Measurements from ENCODE around the gene ATG13.
"Not testable (repeated sequence)": the region's sequence is repeated elsewhere in the genome, so short reads cannot be mapped to it uniquely, and the experiment has no call there.

ATG13 gene

DNA sequence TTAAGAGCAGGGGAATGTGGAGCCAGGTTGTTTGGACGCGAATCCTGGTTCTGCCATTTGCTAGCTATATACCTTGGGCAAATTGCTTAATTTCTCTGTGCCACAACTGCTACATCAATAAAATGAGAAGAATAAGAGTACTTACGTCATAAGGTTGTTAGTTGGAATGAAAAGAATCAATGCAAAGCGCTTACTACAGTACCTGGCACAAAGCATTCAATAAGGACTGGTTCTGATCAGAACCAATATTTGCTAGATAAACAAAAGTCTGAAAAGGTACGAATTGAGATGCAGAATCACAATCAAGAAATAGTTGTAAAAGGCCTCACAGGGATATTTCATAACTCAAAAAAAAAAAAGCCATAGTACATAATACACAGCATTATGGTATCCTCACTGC is 34.8 kb upstream of the ATG13 start:
- Histone ChIP-seq H3K27ac (ENCODE audit: low read length, poor library complexity, severe bottlenecking) (no peak overlapping the region), H3K4me1 (ENCODE audit: control insufficient read depth, insufficient read depth, low read depth, low read length) (no peaks in the 10 kb centered on the region), H3K9me3 (ENCODE audit: control insufficient read depth, low read length) (no peaks in the 10 kb centered on the region), H3K79me1 (replicated peaks; ENCODE audit: low read length, poor library complexity, severe bottlenecking) (peaks cover 7% of the 10 kb centered on the region), H4K91ac (ENCODE audit: low read length) (no peak overlapping the region), H3K23ac (ENCODE audit: low read length in 2 of 2) (no peak overlapping the region), H2BK5ac (ENCODE audit: low read depth, low read length, poor library complexity, severe bottlenecking) (no peak overlapping the region), H3K4me2 (ENCODE audit: low read length, poor library complexity, severe bottlenecking) (no peak overlapping the region), H3K36me3 (ENCODE audit: control insufficient read depth in 1 of 2, insufficient read depth in 2 of 2, low read depth in 1 of 2, low read length in 2 of 2) (peaks cover 3 to 5% of the 10 kb centered on the region in 2 experiments), H4K8ac (ENCODE audit: low read length) (no peak overlapping the region), H3K18ac (ENCODE audit: low read depth in 1 of 2, low read length in 2 of 2) (no peak overlapping the region), H3K4ac (ENCODE audit: low read depth in 1 of 2, low read length in 2 of 2) (no peak overlapping the region), H3K4me3 (ENCODE audit: insufficient read depth in 1 of 2, low read depth in 1 of 2, low read length in 2 of 2) (no peak overlapping the region), H2AK5ac (ENCODE audit: low read length, severe bottlenecking) (no peak overlapping the region), H3K27me3 (ENCODE audit: control insufficient read depth in 1 of 2, insufficient read depth in 1 of 2, low read length in 2 of 2) (no peaks in the 10 kb centered on the region), H2AFZ (ENCODE audit: low read depth, low read length) (no peak overlapping the region), H2BK15ac (ENCODE audit: low read depth, poor library complexity, severe bottlenecking) (no peak overlapping the region), H2BK120ac (ENCODE audit: low read depth, low read length) (no peak overlapping the region), H2BK12ac (ENCODE audit: low read length in 2 of 2) (no peak overlapping the region), H3K9ac (ENCODE audit: low read length) (no peak overlapping the region), H3K14ac (ENCODE audit: low read length in 2 of 2) (no peak overlapping the region)
- no peak for DNase-seq
- 97% methylated on average over 4 of the region's 5 CpGs for WGBS

GRCh38 chr11:46583513-46583912 is 33.8 kb upstream of the ATG13 start:
- H3K4me2 ChIP-seq (ENCODE audit: low read length, poor library complexity, severe bottlenecking); H2BK120ac ChIP-seq (ENCODE audit: low read depth, low read length); H3K14ac ChIP-seq (ENCODE audit: low read length in 2 of 2); H3K18ac ChIP-seq (ENCODE audit: low read depth in 1 of 2, low read length in 2 of 2); H3K27me3 ChIP-seq (ENCODE audit: control insufficient read depth in 1 of 2, insufficient read depth in 1 of 2, low read length in 2 of 2); H3K36me3 ChIP-seq (ENCODE audit: control insufficient read depth in 1 of 2, insufficient read depth in 2 of 2, low read depth in 1 of 2, low read length in 2 of 2); H3K4me1 ChIP-seq (ENCODE audit: control insufficient read depth, insufficient read depth, low read depth, low read length); H2BK5ac ChIP-seq (ENCODE audit: low read depth, low read length, poor library complexity, severe bottlenecking); H4K91ac ChIP-seq (ENCODE audit: low read length); H2AK5ac ChIP-seq (ENCODE audit: low read length, severe bottlenecking); H2BK12ac ChIP-seq (ENCODE audit: low read length in 2 of 2); H2AFZ ChIP-seq (ENCODE audit: low read depth, low read length); H3K4me3 ChIP-seq (ENCODE audit: insufficient read depth in 1 of 2, low read depth in 1 of 2, low read length in 2 of 2); H3K9ac ChIP-seq (ENCODE audit: low read length); H3K27ac ChIP-seq (ENCODE audit: low read length, poor library complexity, severe bottlenecking); H4K8ac ChIP-seq (ENCODE audit: low read length); H3K79me1 ChIP-seq (replicated peaks; ENCODE audit: low read length, poor library complexity, severe bottlenecking); H3K9me3 ChIP-seq (ENCODE audit: control insufficient read depth, low read length); DNase-seq; H3K23ac ChIP-seq (ENCODE audit: low read length in 2 of 2); H2BK15ac ChIP-seq (ENCODE audit: low read depth, poor library complexity, severe bottlenecking); H3K4ac ChIP-seq (ENCODE audit: low read depth in 1 of 2, low read length in 2 of 2): not testable (repeated sequence)
- WGBS, result no CpG with 5 or more reads among the region's 1 CpG

DNA sequence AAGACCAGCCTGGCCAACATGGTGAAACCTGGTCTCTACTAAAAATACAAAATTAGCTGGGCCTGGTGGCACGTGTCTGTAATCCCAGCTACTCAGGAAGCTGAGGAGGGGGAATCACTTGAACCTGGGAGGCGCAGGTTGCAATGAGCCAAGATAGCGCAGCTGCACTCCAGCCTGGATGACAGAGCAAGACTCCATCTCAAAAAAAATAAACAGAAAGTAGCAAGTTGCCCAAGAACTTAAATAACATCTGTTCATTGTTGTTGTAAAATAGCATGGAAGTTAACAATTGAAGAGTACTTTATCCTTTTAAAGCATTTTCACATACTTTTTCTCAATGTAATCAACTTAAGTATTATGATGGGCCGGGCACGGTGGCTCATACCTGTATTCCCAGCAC is 29.2 kb upstream of the ATG13 start:
- no peak overlapping the region for H2AFZ ChIP-seq (ENCODE audit: low read depth, low read length)
- H3K23ac ChIP-seq (ENCODE audit: low read length in 2 of 2), result no peak overlapping the region
- peaks cover 8% of the 10 kb centered on the region for H3K4me1 ChIP-seq (ENCODE audit: control insufficient read depth, insufficient read depth, low read depth, low read length)
- 86% methylated on average over 5 of the region's 5 CpGs for WGBS
- H4K91ac ChIP-seq (ENCODE audit: low read length), result no peak overlapping the region
- no peak overlapping the region for H3K4me3 ChIP-seq (ENCODE audit: insufficient read depth in 1 of 2, low read depth in 1 of 2, low read length in 2 of 2)
- no peak overlapping the region for H2BK15ac ChIP-seq (ENCODE audit: low read depth, poor library complexity, severe bottlenecking)
- no peaks in the 10 kb centered on the region for H3K27me3 ChIP-seq (ENCODE audit: control insufficient read depth in 1 of 2, insufficient read depth in 1 of 2, low read length in 2 of 2)
- no peak overlapping the region for H3K18ac ChIP-seq (ENCODE audit: low read depth in 1 of 2, low read length in 2 of 2)
- no peak overlapping the region for H2AK5ac ChIP-seq (ENCODE audit: low read length, severe bottlenecking)
- no peak overlapping the region for H3K4ac ChIP-seq (ENCODE audit: low read depth in 1 of 2, low read length in 2 of 2)
- H3K14ac ChIP-seq (ENCODE audit: low read length in 2 of 2), result no peak overlapping the region
- H2BK120ac ChIP-seq (ENCODE audit: low read depth, low read length), result no peak overlapping the region
- no peak overlapping the region for H3K27ac ChIP-seq (ENCODE audit: low read length, poor library complexity, severe bottlenecking)
- no peak overlapping the region for H2BK5ac ChIP-seq (ENCODE audit: low read depth, low read length, poor library complexity, severe bottlenecking)
- no peak overlapping the region for H3K4me2 ChIP-seq (ENCODE audit: low read length, poor library complexity, severe bottlenecking)
- H3K9me3 ChIP-seq (ENCODE audit: control insufficient read depth, low read length), result no peaks in the 10 kb centered on the region
- no peak overlapping the region for H2BK12ac ChIP-seq (ENCODE audit: low read length in 2 of 2)
- DNase-seq, result peak; percentile 35
- H3K79me1 ChIP-seq (replicated peaks; ENCODE audit: low read length, poor library complexity, severe bottlenecking), result peaks cover 1% of the 10 kb centered on the region
- H4K8ac ChIP-seq (ENCODE audit: low read length), result no peak overlapping the region
- no peak overlapping the region for H3K9ac ChIP-seq (ENCODE audit: low read length)
- H3K36me3 ChIP-seq (ENCODE audit: control insufficient read depth in 1 of 2, insufficient read depth in 2 of 2, low read depth in 1 of 2, low read length in 2 of 2), result peaks cover 3 to 5% of the 10 kb centered on the region in 2 experiments

- Histone ChIP-seq H3K4me1 (ENCODE audit: control insufficient read depth, insufficient read depth, low read depth, low read length) (peaks cover 8% of the 10 kb centered on the region), H3K9ac (ENCODE audit: low read length) (no peak overlapping the region), H2BK5ac (ENCODE audit: low read depth, low read length, poor library complexity, severe bottlenecking) (no peak overlapping the region), H2BK12ac (ENCODE audit: low read length in 2 of 2) (no peak overlapping the region), H3K27ac (ENCODE audit: low read length, poor library complexity, severe bottlenecking) (no peak overlapping the region), H3K36me3 (ENCODE audit: control insufficient read depth in 1 of 2, insufficient read depth in 2 of 2, low read depth in 1 of 2, low read length in 2 of 2) (peaks cover 3 to 5% of the 10 kb centered on the region in 2 experiments), H3K4me2 (ENCODE audit: low read length, poor library complexity, severe bottlenecking) (no peak overlapping the region), H3K4ac (ENCODE audit: low read depth in 1 of 2, low read length in 2 of 2) (no peak overlapping the region), H2AFZ (ENCODE audit: low read depth, low read length) (no peak overlapping the region), H4K91ac (ENCODE audit: low read length) (no peak overlapping the region), H3K14ac (ENCODE audit: low read length in 2 of 2) (no peak overlapping the region), H4K8ac (ENCODE audit: low read length) (no peak overlapping the region), H3K9me3 (ENCODE audit: control insufficient read depth, low read length) (no peaks in the 10 kb centered on the region), H2BK15ac (ENCODE audit: low read depth, poor library complexity, severe bottlenecking) (no peak overlapping the region), H3K27me3 (ENCODE audit: control insufficient read depth in 1 of 2, insufficient read depth in 1 of 2, low read length in 2 of 2) (no peaks in the 10 kb centered on the region), H2AK5ac (ENCODE audit: low read length, severe bottlenecking) (no peak overlapping the region), H2BK120ac (ENCODE audit: low read depth, low read length) (no peak overlapping the region), H3K18ac (ENCODE audit: low read depth in 1 of 2, low read length in 2 of 2) (no peak overlapping the region), H3K79me1 (replicated peaks; ENCODE audit: low read length, poor library complexity, severe bottlenecking) (peaks cover 1% of the 10 kb centered on the region), H3K4me3 (ENCODE audit: insufficient read depth in 1 of 2, low read depth in 1 of 2, low read length in 2 of 2) (no peak overlapping the region), H3K23ac (ENCODE audit: low read length in 2 of 2) (no peak overlapping the region)
- DNase-seq, result no peak
Measured at GRCh38 chr11:46588915-46589314, 28.4 kb upstream of the ATG13 start.
